C4-2B (cell line): ENCODE results near the gene ZNF428.

ENCODE experiments used
- CTCF ChIP-seq: fragments of 450-650 bp; conservative IDR thresholded peaks from 2 replicates; pipeline ENCODE4 v1.5.1; 2017; ENCODE audit warnings: mild to moderate bottlenecking
- ZFX ChIP-seq: fragments of 450-650 bp; IDR thresholded peaks from 2 replicates; pipeline ENCODE4 v1.6.1; 2017

GRCh38 chr19:43598445-43599240 is 20.8 kb downstream of the ZNF428 start:
- TF ChIP-seq CTCF: no peak
- TF ChIP-seq ZFX: no peak
